GM12872 (cell line): ENCODE data around the gene ZBTB16.

Experiments
- TF ChIP-seq, protein P1 (sequence below): IDR thresholded peaks from 3 replicates; pipeline ENCODE4 v1.5.1; 2011; ENCODE audit warnings: low read depth, mild to moderate bottlenecking, low read length, moderate library complexity; ENCODE audit not compliant: insufficient read depth

Gene ZBTB16

DNA sequence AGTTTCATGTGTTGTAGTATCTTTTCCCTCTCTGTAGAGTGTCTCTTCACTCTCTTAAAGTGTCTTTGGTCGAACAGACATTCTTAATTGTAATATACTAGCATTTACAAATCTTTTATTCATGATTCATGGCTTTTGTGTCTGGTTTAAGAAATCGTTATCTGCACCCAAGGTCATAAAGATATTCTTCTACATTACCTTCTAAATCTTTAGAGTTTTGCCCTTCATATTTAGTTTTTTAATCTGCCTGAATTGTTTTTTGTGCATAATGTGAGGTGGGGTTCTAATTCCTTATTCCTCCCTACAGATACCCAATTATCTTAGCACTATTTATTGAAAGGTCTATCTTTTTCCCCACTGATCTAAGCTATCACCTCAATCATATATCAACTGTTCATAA is 227.6 kb downstream of the ZBTB16 start:
- TF ChIP-seq, protein P1, sequence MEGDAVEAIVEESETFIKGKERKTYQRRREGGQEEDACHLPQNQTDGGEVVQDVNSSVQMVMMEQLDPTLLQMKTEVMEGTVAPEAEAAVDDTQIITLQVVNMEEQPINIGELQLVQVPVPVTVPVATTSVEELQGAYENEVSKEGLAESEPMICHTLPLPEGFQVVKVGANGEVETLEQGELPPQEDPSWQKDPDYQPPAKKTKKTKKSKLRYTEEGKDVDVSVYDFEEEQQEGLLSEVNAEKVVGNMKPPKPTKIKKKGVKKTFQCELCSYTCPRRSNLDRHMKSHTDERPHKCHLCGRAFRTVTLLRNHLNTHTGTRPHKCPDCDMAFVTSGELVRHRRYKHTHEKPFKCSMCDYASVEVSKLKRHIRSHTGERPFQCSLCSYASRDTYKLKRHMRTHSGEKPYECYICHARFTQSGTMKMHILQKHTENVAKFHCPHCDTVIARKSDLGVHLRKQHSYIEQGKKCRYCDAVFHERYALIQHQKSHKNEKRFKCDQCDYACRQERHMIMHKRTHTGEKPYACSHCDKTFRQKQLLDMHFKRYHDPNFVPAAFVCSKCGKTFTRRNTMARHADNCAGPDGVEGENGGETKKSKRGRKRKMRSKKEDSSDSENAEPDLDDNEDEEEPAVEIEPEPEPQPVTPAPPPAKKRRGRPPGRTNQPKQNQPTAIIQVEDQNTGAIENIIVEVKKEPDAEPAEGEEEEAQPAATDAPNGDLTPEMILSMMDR: no peak

DNA sequence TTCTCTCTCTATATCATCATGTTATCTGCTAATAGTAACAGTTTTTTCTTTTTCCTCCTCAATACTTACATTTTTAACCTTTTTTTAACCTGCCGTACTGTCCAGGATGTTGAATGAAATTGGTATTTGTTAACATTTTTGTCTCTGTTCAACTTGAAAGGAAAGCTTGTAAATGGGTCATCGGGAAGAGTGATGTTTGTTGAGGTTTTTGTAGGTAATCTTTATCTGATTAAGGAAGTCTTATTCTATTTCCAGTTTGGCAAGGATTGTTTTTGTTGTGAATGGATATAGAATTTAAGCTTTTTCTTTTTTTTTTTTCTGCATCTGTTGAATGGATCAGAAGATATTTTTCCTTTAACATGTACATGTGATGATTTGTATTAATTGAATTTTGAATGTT is 228.6 kb downstream of the ZBTB16 start:
- TF ChIP-seq, protein P1: no peak

DNA sequence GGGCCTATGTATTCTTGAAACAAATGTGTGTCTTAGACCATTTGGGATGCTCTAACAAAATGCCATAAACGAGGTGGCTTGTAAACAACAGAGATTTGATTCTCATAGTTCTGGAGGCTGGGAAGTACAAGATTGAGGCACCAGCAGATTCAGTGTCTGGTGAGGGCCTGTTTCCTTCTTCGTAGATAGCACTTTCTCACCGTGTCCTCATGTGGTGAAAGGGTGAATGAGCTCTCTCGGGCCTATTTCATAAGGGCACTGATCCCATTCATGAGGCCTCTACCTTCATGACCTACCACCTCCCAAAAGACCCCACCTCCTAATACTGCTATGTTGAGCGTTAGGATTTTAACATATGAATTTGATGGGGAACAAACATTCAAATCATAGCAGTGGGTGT is 230.3 kb downstream of the ZBTB16 start:
- TF ChIP-seq, protein P1: no peak

DNA sequence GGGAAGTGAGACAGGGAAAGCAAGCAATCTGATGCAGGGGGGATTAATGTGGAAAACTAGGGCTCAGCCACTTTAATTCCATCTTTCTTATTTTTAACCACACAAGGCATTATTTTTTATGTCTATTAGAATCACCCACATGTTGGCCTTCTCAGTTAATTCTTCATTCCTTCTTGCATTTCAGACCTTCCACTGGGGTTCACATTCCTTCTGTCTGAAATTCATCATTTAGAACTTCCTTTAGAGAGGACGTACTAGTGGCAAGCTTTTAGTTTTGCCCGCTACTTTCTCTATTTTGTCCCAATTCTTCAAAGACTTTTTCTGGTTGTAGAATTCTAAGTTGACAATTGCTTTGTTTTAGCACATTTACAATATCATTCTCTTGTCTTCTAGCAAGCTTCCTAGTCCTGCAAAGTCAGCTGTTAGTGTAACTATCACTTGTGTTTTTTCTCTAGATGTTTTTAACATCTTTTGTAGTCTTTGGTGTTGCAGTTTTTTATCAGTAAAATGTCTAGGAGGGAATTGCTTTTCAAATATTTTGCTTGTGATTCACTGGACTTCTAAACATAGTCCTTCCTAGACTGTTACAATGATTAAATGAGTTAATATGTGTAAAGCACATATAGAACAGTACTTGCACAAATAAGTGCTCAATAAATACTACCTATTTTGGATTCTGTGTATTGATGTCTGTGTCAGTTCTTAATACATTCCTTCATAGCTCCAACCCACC is 231.2 kb downstream of the ZBTB16 start:
- TF ChIP-seq, protein P1: no peak

DNA sequence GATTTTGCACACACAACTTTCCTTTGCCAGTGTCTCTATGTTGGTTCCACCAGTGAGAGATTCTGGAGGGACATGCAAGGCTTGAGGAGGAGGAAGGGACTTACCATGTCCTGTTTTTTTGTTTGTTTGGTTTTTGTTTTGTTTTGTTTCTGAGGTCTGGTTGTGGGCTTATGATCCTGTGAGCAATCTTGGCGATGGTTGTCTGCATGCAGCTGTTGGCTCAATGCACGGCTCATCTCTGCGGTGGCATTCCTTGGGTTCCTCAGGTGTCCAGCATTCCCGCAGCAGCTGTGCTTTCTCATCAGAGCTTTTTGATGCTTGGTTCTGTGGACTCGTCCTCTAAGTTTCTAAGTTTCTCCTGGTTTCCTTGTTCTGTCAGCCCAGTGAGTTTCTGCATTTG is 231.9 kb downstream of the ZBTB16 start:
- TF ChIP-seq, protein P1: no peak

DNA sequence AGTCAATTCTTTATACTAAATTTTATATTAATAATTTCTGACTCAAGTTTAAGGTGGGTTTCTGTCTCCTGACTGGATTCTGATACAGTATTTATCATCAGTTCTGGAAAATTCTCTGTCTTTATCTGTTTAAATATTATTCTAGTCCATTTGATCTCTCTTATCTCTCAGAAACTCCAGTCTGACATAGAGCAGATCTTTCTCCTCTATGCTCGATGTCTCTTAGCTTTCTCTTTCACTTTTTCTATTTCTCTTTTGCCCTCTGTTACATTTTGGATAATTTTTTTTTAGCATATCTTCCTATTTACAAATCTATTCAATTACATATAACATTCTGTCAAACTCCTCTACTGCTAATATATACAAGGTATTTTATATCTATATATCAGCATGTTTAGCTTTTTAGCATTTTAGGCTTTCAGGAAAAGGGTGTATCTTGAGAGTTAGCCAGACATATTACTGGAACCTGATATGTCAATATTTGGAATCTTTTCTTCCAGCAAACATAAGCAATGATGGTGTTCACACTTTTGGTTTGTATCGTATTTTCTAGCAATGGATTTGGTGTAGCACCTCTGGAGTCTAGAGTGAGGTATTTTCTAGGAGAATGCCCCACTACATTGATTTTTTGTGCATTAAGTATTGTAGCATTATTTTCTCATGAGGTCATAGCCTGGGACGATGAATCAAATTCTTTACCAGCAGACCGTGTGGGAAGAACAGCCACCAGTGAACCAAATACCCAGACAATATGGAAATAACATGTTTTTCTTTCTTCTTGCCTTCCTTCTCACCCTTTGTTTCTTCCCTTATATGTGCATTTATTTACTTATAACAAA is 232.6 kb downstream of the ZBTB16 start:
- TF ChIP-seq, protein P1: no peak

DNA sequence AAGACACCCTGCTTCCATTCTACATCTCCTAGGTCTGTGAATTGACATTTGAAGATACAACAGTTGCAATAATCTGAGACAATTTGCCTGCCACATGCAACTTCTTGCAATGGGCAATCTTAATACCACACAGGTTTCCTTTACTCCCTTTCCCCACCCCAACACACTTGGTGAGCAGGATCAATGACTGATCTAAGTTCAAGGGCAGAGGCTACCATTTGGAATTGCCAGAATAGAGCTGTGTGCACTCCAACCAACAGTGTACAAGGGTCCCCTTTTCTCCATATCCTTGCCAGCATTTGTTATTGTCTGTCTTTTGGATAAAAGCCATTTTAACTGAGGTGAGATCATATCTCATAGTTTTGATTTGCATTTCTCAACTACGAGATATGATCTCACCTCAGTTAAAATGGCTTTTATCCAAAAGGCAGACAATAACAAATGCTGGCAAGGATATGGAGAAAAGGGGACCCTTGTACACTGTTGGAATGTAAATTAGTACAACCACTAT is 233.7 kb downstream of the ZBTB16 start:
- TF ChIP-seq, protein P1: no peak
